DOHH2 (cell line): ENCODE data around the gene CCL2.

Source experiments
- EZH2phosphoT487 ChIP-seq: fragments of 200-600 bp; sonication (generic); IDR thresholded peaks from 2 replicates; pipeline ENCODE4 v1.6.1; 2017; ENCODE audit warnings: borderline replicate concordance, mild to moderate bottlenecking, antibody characterized with exemption, low read length, moderate library complexity, mixed read lengths
- TF ChIP-seq, protein P1 (sequence below): fragments of 200-600 bp; sonication (generic); IDR thresholded peaks from one replicate; pipeline ENCODE4 v1.5.1; 2014; ENCODE audit warnings: antibody characterized with exemption, mild to moderate bottlenecking, low read depth, low read length; ENCODE audit not compliant: poor library complexity, severe bottlenecking

DNA sequence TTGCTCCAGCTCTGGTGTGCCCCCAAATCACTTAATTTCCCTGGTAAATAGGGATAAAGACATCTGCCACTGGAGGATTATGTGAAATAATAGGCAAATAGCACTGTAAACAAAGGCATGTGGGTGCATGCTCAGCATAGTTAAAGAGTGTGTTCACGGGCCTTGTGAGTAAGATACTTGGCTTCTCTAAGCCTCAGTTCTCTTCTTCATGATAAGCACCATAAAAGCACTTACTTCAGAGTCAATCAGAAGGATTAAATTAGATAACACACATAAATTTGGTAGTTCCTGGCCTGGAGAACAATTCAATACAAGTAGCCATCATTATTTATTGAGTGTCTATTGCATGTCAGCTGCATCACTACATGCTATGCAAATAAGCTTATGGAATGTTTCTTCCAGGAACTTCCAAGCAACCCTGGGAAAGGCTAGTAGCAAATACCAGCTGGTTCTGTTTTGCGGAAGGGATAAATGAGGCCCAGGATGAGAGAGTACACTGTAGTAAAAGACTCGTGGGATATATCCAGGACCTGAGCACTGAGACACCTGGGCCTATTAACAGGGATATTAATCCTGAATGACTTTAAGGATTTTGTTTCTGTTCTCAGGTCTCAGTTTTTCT lies 45.0 kb downstream of the CCL2 start:
- TF ChIP-seq EZH2phosphoT487, result no peak
- TF ChIP-seq, protein P1, sequence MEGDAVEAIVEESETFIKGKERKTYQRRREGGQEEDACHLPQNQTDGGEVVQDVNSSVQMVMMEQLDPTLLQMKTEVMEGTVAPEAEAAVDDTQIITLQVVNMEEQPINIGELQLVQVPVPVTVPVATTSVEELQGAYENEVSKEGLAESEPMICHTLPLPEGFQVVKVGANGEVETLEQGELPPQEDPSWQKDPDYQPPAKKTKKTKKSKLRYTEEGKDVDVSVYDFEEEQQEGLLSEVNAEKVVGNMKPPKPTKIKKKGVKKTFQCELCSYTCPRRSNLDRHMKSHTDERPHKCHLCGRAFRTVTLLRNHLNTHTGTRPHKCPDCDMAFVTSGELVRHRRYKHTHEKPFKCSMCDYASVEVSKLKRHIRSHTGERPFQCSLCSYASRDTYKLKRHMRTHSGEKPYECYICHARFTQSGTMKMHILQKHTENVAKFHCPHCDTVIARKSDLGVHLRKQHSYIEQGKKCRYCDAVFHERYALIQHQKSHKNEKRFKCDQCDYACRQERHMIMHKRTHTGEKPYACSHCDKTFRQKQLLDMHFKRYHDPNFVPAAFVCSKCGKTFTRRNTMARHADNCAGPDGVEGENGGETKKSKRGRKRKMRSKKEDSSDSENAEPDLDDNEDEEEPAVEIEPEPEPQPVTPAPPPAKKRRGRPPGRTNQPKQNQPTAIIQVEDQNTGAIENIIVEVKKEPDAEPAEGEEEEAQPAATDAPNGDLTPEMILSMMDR, result no peak
